Peyer's patch (tissue), 4 donors: ENCODE data around the gene MAD1L1.

ENCODE experiments used
- POLR2A ChIP-seq, 2 donors: fragments of 450-650 bp; IDR thresholded peaks; one replicate each; pipeline ENCODE4 v1.5.1; 2017; ENCODE audit warnings: antibody characterized with exemption in 2 of 2, mild to moderate bottlenecking in 2 of 2, moderate library complexity in 2 of 2
- TF ChIP-seq, protein P1 (sequence below), 6 experiments: fragments of 450-650 bp in 4 of 6; fragments of 200-600 bp in 2 of 6; sonication (generic) in 1 of 6; IDR thresholded peaks; one replicate each; pipeline ENCODE4 v1.5.1; 2017 to 2019; ENCODE audit warnings: antibody characterized with exemption in 6 of 6, mild to moderate bottlenecking in 3 of 6, moderate library complexity in 1 of 6

DNA sequence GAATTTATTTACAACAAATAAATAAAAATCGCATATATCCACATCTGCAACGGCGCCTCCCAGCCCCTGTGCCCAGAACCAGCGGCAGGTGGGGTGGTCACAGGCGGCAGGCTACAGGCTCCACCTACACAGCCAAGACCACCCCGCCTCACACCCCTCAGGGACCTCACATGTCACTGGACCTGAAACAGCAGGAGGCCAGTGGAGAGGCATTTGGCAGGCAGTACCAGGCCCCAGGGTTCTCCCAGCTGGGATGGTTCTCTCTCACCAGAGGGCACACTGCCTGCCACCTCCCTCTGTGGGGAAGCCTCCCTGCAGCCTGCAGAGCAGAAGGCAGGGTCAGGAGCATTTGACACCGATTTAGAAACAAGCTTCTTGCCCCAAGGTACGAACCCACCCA lies 81.5 kb downstream of the MAD1L1 start:
- TF ChIP-seq, protein P1, sequence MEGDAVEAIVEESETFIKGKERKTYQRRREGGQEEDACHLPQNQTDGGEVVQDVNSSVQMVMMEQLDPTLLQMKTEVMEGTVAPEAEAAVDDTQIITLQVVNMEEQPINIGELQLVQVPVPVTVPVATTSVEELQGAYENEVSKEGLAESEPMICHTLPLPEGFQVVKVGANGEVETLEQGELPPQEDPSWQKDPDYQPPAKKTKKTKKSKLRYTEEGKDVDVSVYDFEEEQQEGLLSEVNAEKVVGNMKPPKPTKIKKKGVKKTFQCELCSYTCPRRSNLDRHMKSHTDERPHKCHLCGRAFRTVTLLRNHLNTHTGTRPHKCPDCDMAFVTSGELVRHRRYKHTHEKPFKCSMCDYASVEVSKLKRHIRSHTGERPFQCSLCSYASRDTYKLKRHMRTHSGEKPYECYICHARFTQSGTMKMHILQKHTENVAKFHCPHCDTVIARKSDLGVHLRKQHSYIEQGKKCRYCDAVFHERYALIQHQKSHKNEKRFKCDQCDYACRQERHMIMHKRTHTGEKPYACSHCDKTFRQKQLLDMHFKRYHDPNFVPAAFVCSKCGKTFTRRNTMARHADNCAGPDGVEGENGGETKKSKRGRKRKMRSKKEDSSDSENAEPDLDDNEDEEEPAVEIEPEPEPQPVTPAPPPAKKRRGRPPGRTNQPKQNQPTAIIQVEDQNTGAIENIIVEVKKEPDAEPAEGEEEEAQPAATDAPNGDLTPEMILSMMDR (IDR thresholded peaks at IDR 0.05): no peak
- no peak for TF ChIP-seq POLR2A (IDR thresholded peaks at IDR 0.05)
